HG03565 (cell line): ENCODE measurements around the gene RIC8A.

Experiments
- ATAC-seq: cut with Tn5 transposase; IDR thresholded peaks from one replicate; pipeline ENCODE4 v1.9.1; 2021; ENCODE audit warnings: mild to moderate bottlenecking, moderate library complexity; ENCODE audit not compliant: unreplicated experiment

RIC8A gene

DNA sequence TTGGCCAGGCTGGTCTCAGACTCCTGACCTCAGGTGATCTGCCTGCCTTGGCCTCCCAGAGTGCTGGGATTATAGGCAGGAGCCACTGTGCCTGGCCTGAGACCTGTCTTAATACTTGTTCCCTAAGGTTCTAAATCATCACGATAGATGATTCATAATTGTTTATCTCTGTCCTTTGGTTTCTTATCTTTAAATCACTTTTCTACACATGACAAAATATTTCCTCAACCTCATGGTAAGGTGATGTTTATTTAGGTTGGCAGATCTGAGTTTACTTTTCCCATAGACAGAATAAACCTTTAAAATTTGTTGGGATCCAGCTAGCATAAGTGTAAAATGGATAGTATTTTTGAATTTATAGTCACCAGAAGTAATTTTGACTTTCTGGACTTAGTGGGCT, 32.8 kb downstream of the RIC8A start:
- ATAC-seq, result no peak

DNA sequence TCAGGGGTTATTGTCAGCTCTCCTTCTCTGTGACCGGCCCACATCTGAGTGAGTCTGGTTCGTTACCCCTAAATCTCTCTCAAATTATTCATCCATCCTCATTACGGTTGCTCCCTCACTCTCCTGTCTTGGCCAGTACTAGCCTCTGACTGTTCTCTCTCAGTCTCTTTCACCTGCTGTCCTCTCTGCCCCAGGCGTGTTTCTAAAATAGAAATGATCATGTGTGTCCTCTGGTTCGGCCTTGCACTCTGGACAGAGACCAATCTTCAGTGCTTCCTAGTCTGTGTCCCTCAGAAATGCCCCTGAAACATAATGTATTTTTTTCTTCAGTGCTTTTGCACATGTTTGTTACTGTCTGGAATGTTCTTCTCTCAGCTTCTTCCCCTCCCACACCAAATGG, 34.1 kb downstream of the RIC8A start:
- no peak for ATAC-seq

DNA sequence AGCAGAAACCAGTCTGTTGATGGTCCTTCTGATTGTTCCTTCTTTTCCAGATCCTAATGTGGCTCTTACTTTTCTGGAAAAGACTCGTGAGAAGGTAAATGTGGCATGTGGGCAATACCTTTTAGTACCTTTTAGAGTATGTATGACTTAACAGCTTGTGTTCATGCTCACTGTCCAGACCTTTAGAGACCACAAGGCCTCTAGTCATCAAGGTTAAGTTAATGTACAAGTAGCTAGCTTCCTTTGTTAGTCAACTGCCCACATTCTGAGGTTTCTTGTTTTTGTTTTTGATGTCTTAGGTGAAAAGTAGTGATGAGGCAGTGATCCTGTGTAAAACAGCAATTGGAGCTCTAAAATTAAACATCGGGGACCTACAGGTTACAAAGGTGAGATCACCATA, 36.9 kb downstream of the RIC8A start:
- ATAC-seq, result no peak

GRCh38 chr11:249062-249461, 41.6 kb downstream of the RIC8A start:
- ATAC-seq, result no peak

GRCh38 chr11:250274-250673, 42.8 kb downstream of the RIC8A start:
- no peak for ATAC-seq

DNA sequence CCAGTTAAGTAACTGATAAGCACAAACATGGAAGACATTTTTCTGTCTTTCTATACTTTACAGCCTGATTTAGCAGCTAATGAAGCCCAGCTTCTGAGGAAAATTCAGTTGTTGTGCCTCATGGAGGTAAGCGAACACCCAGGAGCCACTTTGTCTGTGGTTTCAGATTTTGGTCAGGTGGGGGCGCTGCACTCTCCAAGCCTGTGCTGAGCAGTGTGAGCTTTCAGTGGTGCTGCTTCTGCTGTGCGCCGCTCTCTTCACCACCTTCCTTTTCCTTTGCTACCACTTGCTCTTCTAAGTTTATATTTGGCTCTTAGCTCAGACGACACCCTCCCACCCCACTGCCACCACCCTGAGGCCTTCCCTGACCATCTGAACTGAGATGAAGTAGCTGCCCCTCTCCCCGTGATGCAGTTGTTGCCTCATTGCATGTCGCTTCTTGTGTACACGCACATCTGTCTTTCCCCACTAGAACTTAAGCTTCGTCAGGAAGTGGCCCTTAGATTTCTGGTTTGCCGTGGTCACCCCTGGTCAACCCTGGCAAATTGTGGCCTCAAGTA, 43.3 kb downstream of the RIC8A start:
- no peak for ATAC-seq

DNA sequence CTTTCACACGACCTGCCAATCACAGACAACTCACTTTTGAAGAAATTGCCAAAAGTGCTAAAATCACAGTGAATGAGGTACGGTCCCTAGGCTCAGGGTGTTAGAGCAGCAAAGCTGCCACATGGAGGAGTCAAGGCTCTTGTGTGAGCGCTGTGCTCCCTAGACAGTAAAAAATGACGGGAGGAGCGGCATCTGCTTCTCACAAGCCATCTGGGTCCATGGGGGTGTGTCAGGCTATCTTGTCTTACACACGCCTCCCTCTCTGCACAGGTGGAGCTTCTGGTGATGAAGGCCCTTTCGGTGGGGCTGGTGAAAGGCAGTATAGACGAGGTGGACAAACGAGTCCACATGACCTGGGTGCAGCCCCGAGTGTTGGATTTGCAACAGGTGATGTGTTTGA, 44.0 kb downstream of the RIC8A start:
- ATAC-seq, result no peak

GRCh38 chr11:252666-253065, 45.2 kb downstream of the RIC8A start:
- no peak for ATAC-seq

GRCh38 chr11:253160-253885, 45.8 kb downstream of the RIC8A start:
- no peak for ATAC-seq

- no peak for ATAC-seq
Measured at GRCh38 chr11:253886-254270, 46.4 kb downstream of the RIC8A start.

DNA sequence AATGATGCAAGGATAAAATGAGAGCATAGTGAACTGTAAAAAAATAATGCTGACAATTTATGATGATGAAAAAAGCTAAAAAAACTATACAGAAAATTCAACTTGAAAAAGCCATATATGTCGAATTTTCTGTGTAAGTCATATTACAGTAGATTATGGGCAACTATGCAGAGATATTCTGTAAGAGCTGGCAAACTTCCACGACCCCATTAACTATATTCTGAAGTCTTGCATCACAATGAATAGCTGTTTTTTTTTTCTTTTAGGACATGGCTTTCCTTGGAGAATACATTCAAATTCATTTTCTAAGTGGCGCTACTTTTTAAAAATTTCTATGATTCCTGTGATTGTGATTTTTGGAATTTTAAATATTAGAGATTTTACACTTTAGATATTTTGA, 47.7 kb downstream of the RIC8A start:
- no peak for ATAC-seq

DNA sequence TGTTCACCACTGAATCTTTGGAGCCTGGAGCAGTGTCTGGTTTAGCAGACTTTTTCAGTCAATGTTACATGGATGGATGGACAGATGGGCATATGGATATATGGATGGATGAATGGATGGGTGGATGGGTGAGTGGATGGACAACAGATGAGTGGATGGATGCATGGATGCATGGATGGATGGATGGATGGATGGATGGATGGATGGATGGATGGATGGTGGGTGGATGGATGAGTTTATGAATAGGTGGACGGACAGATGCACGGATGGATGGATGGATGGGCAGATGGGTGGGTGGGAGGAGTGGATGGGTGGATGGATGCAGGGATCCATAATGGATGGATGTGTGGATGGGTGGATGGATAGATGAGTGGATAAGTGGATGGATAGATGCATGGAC, 48.3 kb downstream of the RIC8A start:
- ATAC-seq, result no peak

DNA sequence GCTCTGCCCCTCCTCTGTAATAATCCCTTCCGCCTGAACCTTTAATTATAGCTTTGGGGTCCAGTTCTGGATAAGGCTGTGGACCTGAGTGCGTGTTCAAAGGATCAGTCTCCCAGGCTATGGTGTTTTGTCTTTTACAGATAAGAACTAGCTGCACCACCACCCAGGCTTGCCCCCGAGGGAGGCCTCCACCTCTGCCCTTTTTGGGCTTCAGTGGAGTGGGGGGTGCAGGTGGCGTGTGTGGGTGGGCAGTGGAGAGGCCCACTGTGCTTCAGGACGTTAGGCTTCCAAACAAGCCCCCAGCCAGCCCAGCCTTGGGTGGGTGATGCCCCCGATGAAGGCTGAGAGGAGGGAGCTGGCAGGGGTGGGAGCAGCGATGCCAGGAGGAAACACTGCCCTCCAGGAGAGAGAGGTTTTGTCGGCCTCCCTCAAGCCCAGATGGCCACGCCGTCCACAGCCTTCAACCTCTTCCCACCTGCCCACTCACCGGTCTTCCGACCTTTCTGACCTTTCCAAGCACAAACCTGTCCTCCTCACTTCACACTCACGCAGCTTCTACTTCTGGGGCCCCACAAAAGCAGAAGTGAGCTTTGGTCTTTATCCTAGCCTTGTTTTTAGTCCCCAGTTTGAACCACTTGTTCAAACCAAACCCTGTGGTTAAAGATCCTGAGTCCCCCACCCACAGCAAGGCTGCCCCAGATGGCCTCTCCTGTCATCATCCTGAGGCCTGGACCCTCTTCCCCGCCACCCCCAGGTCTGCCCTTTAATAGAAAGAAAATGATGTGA, 49.6 kb downstream of the RIC8A start:
- ATAC-seq, result no peak

DNA sequence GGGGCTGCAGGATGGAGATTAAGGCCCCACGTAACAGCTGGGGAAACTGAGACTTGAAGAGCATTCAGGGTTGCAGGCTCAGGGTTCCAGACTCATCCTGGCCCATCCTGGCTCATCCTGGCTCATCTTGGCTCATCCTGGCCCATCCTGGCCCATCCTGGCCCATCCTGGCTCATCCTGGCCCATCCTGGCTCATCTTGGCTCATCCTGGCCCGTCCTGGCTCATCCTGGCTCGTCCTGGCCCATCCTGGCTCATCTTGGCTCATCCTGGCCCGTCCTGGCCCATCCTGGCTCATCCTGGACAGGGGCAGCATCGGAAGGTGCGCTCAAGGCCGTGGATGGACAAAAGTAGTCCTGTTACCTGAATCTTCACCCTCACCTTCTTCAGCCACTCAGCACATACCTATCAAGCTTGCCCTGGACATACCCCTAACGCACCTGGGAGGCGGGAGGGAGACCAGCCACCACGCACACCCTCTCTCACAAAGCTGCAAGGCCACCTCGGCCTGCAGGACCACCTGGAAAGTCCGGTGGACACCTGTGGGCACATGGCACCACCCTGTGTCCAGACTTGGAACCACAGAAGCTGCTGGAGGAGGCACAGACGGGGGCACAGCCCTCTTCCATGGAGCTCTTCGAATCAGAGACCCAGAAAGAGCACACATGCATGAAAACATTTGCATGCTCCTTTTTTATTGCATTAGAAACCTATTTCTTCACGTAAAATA, 50.4 kb downstream of the RIC8A start:
- no peak for ATAC-seq

- ATAC-seq, result no peak
Measured at GRCh38 chr11:259413-259812, 51.9 kb downstream of the RIC8A start.

DNA sequence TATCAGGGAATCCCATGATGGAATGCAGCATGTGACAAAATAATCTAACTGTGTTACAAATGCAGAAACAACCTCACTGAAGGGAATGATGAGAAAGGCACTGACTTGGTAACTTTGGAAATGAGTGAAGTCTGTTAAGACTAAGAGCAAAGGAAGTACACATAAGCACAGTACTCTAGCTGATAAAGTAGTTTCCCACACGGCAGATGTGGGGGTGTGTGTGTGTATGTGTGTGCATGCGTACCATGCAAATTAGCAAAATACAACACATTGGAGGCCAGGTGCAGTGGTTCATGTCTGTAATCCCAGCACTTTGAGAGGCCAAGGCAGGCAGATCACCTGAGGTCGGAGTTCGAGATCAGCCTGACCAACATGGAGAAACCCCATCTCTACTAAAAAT, 54.1 kb downstream of the RIC8A start:
- ATAC-seq, result no peak
